ENCODE measurements around the gene IGFBP5.

Gene IGFBP5

GRCh38 chr2:216663106-216663505 is 32.2 kb downstream of the IGFBP5 start:
- DNase-seq: no peak

DNA sequence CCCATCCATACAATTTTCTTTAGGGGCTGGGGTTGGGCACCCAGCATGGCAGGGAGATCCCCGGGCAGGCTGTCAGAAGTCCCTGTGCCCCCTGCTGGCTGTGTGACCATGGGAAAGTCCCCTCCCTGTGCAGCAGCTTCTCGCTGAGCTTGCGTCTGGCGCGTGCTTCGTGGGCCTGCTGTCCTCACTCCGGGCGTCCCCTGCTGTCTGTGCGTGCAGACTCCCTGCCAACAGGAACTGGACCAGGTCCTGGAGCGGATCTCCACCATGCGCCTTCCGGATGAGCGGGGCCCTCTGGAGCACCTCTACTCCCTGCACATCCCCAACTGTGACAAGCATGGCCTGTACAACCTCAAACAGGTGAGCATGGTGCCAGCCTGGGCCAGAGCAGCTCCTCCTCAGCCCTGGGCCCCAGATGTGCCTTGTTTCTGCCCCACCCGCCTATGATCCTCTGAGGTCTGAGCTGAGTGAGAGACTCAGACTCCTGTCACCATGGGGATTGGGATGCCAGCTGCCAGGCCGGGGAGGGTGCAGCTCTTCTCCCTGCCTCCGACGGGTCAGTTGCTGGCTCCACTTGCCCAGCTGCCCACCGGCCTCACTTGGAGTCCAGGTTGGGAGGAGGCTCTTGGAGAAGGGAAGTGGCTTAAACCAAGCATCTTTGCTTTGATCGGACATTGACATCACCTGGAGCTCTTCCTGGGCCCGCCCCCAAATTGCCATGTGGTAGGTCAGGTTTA is 33.5 kb downstream of the IGFBP5 start:
- no peak for DNase-seq

GRCh38 chr2:216661051-216661450 is 34.3 kb downstream of the IGFBP5 start:
- no peak for DNase-seq

DNA sequence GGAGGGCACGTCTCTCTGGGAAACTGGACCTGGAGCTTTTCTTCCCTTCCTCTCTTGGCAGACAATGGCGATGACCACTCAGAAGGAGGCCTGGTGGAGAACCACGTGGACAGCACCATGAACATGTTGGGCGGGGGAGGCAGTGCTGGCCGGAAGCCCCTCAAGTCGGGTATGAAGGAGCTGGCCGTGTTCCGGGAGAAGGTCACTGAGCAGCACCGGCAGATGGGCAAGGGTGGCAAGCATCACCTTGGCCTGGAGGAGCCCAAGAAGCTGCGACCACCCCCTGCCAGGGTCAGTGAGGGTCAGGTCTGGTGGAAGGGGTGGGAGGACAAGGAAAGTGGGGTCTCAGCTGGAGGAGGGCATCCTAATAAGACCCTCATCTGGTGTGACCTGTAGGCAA is 34.9 kb downstream of the IGFBP5 start:
- DNase-seq: no peak

DNA sequence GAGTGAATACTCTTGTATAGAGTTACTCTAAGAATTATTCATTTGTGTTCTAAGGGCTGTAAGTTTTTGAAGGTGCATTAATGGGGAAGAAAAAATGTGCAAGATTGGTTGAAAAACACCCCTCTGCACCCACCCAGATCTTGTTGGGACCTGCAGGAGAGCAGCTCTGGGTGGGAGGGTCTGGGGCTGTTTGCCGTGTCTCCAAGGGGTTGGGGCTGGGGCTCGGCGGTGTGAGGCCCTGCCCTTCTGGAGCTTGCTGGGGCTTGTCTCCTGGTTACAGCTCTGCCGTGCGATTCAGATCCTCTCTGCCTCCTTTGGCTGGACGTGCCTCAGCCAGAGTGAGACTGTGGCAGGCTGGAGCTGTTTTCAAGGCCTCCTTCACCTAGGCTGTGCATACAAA is 36.1 kb downstream of the IGFBP5 start:
- DNase-seq: no peak

DNA sequence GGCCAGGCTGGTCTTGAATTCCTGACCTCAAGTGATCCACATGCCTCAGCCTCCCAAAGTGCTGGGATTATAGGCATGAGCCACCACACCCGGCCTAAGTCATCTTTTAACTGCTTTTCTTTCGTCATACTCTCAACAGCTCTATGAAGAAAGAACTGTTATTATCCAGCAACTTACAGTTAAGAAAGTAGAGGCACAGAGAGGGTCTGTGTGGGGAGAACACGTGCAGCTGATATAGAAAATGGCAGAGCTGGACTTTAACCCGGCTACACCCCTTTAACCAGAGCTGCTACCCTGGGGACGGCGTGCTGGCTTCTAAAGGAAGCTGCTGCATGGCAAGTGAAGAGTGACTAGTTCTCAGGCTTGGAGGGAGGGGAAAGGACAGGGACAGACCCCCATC is 36.6 kb downstream of the IGFBP5 start:
- no peak for DNase-seq

- no peak for DNase-seq
Measured at GRCh38 chr2:216657980-216658379, 37.4 kb downstream of the IGFBP5 start.

- no peak for DNase-seq
Measured at GRCh38 chr2:216657086-216657855, 38.1 kb downstream of the IGFBP5 start.

DNA sequence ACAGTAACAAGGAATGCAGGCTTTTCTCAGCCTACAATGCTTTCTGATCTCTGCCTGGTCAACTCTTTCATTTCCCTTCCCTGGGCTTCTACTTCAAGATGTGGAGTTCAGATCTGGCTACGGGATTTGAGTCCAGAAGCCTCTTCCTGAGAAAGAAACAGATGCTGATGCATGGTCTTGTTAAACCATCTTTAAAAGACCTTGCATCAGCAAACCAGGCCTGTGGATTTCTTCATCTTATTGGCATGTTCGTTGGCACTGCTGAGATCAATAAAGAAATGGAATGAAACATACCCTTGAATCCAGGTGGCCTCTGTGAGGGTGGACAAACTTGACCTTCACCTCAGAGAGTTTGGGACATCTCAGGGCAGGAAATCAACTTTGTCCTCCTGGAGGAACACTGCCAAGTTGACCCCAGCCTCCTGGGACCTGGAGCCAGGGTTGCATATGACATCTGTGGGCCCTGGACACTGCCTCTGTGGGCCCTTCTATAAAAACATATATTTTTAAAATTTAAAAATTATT is 40.8 kb downstream of the IGFBP5 start:
- DNase-seq: no peak

GRCh38 chr2:216653931-216654365 is 41.4 kb downstream of the IGFBP5 start:
- DNase-seq: no peak

DNA sequence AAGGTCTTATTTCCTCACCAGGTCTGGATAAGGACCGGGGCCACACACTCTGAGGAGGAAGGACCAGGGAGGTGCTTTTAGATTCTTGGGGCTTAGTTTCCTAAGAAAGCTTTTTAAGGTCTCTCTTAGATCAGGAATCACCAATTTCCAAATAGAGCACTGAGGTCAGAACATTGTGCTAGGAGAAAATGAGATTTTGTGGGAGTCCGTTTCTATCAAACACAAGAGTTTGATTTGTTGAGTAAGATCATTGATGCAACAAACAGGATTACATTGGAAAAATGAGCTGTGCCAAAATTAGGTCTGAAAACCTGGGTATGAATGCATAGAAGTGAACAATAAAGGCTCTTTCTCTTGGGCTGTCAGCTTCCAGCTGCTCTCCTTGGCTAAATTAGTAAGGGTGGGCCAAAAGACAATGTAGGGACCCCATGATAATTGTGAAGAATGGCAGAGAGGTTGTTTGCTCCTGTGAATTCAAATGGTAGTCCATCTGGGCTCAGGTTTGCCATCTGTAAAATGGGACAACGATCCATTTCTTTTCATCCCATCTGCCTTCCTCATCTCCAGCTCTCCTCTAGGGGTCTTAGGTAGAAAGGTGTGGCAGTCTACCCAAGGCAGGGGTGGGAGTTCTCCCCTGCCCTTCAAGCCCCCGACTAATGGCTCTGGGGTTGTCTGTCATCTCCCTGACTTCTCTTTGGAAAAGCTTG is 42.1 kb downstream of the IGFBP5 start:
- DNase-seq: no peak

DNA sequence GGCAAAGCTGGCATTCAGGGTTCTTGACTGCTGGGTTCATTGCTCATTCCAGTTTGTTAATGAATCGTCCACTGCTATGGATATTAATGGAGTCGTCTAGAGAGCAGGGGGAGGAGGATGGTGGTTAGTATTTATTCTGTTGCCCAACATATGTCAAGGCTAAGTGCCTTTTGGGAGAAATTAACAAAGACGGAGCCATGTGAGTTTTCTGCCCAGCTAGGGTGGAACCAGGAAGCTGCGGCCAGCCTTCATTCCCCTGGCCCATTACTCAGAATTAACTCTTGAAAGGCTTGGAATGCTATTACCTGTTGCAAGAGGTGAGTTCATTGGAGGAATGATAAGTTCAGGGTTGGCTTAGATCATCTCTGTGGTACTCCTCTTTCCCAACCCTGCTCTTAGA is 42.8 kb downstream of the IGFBP5 start:
- DNase-seq: no peak

DNA sequence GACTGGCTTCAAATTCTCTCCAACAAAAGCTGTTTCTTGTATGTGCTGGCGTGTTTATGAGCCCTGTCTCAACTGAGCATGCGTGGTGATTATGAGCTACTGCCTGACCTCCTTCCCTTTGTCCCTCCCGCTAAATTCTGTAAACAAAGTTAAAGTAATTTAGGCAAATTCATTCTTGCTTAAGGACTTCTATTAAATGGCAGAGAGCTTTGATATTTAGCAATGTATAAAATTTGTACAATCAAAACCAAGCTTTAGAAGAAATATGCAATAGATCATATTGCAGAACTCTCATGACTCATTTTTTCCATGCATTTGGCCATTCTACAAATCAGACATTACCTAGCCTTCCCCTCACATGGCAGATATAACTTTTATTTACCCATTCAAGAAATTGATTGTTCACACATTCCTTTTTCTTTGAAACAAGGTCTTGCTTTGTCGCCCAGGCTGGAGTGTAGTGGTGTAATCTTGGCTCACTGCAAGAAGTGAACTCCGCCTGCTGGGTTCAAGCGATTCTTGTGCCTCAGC is 43.9 kb downstream of the IGFBP5 start:
- DNase-seq: no peak

DNA sequence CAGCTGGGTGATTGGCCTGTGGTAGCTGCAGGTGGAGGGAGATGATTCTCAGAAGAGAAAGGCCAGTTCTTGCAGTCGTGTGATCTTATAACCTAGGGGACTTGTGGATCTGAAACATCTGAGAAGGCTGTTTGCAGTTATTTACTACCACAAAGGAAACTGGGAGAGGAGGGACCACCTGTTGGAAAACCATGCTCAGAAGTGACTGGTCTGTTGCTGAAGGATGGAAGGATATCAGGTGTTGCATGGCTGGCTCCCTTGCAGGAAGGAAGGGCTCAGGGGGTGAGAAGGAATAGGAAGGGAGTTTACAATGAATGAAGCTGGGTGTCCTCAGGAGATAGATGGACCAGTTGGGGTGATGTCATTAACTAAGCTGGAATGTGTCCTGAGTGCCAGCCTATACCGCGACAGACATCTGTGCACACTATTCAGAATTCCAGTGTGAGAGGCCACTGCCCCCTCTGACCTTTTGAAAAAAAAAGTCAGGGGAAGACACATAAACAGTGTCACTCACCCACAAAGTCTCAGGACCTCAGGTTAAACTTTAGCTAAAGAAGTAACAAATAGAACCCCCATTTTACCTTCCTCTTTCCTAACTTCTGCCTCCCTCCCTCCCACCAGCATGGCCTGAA is 44.6 kb downstream of the IGFBP5 start:
- no peak for DNase-seq

GRCh38 chr2:216649574-216649973 is 45.8 kb downstream of the IGFBP5 start:
- no peak for DNase-seq

GRCh38 chr2:216648105-216648504 is 47.2 kb downstream of the IGFBP5 start:
- no peak for DNase-seq

GRCh38 chr2:216646116-216646515 is 49.2 kb downstream of the IGFBP5 start:
- DNase-seq: no peak

GRCh38 chr2:216645636-216645950 is 49.8 kb downstream of the IGFBP5 start:
- DNase-seq: no peak

GRCh38 chr2:216644842-216645635 is 50.3 kb downstream of the IGFBP5 start:
- DNase-seq: no peak

GRCh38 chr2:216643986-216644659 is 51.2 kb downstream of the IGFBP5 start:
- DNase-seq: no peak

DNA sequence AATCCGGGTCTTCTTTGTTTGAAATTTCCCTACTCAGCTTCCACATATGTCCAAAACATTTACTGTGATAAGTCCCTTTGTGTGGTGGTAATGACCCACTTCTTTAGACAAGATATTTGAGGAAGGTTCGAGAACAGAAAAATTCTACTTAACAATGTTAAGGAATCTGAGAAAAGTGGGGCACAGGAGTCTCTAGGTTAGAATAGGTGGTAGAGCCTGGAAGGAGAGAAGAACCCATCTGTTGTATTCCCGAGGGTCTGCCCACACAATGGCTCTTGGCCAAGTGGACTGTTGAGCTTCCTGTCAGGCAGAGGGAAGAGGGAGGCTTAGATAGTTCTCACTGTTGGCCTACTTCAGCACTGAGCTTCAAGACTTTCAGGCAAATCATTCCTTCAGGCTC is 57.9 kb downstream of the IGFBP5 start:
- DNase-seq: no peak

All from SIG-M5 (cell line).